Peyer's patch (tissue), 4 donors: ENCODE measurements around the gene EXOG.

Source experiments
- CTCF ChIP-seq, 6 experiments: fragments of 450-650 bp in 4 of 6; fragments of 200-600 bp in 2 of 6; sonication (generic) in 1 of 6; IDR thresholded peaks; one replicate each; pipeline ENCODE4 v1.5.1; 2017 to 2019; ENCODE audit warnings: antibody characterized with exemption in 6 of 6, mild to moderate bottlenecking in 3 of 6, moderate library complexity in 1 of 6
- POLR2A ChIP-seq, 2 donors: fragments of 450-650 bp; IDR thresholded peaks; one replicate each; pipeline ENCODE4 v1.5.1; 2017; ENCODE audit warnings: antibody characterized with exemption in 2 of 2, mild to moderate bottlenecking in 2 of 2, moderate library complexity in 2 of 2

DNA sequence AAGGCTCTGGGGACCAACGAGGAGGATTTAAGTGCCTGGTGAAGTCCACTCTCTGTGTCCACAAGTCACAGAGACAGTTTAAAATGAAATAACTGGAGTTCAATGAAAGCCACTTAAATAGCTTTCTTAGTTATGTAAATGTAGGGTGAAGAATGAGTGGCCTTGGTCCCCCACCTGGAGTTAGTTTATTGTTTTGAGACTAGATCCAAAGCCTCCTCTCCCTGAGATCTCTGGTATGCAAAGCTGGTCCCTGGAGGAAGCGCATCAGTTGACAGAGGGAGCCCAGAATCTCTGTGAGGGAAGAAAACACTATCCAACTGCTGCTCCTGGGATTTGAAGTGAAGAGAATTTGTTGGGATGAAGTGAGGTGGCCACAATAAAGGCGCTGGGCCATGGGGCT lies 40.5 kb downstream of the EXOG start:
- TF ChIP-seq POLR2A (IDR thresholded peaks at IDR 0.05), result no peak
- TF ChIP-seq CTCF (IDR thresholded peaks at IDR 0.05), result no peak
